ENCODE measurements around the gene AP1S1. TPM values are rescaled to one million over a fixed set of nuclear protein-coding genes. Genes with fewer than 3 reads are reported as not detected.

AP1S1 gene
- total and polyA plus RNA-seq, 2 of the 13 experiments (the other 11 are each of a cell fraction or from before 2014, with no cell fraction given): 57.5 to 68.1 TPM

- TF ChIP-seq ZBTB33 (CRISPR knock-in tag; IDR thresholded peaks at IDR 0.05) (0 out of 2 replicates have a peak, but pooled peaks have one; percentile 29), ZNF335 (CRISPR knock-in tag; IDR thresholded peaks at IDR 0.05) (no peak), PAXIP1 (CRISPR knock-in tag; conservative IDR thresholded peaks at IDR 0.05) (no peak), RORA (CRISPR knock-in tag; IDR thresholded peaks at IDR 0.05) (no peak), MIER2 (CRISPR knock-in tag; IDR thresholded peaks at IDR 0.05) (peak; percentile 94), ZNF296 (CRISPR knock-in tag; conservative IDR thresholded peaks at IDR 0.05) (no peak), ATF3 (CRISPR knock-in tag; IDR thresholded peaks at IDR 0.05) (no peak), FOXC1 (CRISPR knock-in tag; IDR thresholded peaks at IDR 0.05; ENCODE audit: borderline replicate concordance) (no peak), ZNF280D (CRISPR knock-in tag; IDR thresholded peaks at IDR 0.05) (no peak), DBP (CRISPR knock-in tag; IDR thresholded peaks at IDR 0.05; ENCODE audit: not compliant biosample characterization) (no peak), AGO1 (IDR thresholded peaks at IDR 0.05; ENCODE audit: low read depth, low read length, poor library complexity, severe bottlenecking) (peak; percentile 20), ZNF253 (CRISPR knock-in tag; IDR thresholded peaks at IDR 0.05; ENCODE audit: borderline replicate concordance) (no peak), KMT2B (CRISPR knock-in tag; IDR thresholded peaks at IDR 0.05) (0 out of 2 replicates have a peak, but pooled peaks have one; percentile 15), THRA (CRISPR knock-in tag; IDR thresholded peaks at IDR 0.05; ENCODE audit: borderline replicate concordance) (no peak), TEAD3 (CRISPR knock-in tag; optimal IDR thresholded peaks at IDR 0.05; ENCODE audit: borderline replicate concordance) (no peak)
Observed at GRCh38 chr7:101164071-101164840, 10.0 kb downstream of the AP1S1 start (continued).

Data from HepG2 (cell line).